IgD-negative memory B cell (primary cell): Measurements from ENCODE around the gene HK2. TPM values are rescaled to one million over a fixed set of nuclear protein-coding genes. Genes with fewer than 3 reads are reported as not detected.
"Not testable (repeated sequence)": the region's sequence is repeated elsewhere in the genome, so short reads cannot be mapped to it uniquely, and the experiment has no call there.

Experiments
- H3K27ac Mint-ChIP-seq, 3 donors: one replicate each; pipeline ENCODE4 v1.8.0; 2020 to 2022; ENCODE audit warnings: mild to moderate bottlenecking in 3 of 3, mixed read lengths in 3 of 3, moderate library complexity in 1 of 3
- H3K27me3 Mint-ChIP-seq: one replicate; pipeline ENCODE4 v1.8.0; 2021; ENCODE audit warnings: mixed read lengths
- H3K36me3 Mint-ChIP-seq: one replicate; pipeline ENCODE4 v1.8.0; 2020; ENCODE audit warnings: mild to moderate bottlenecking, mixed read lengths
- H3K4me1 Mint-ChIP-seq, 3 donors: one replicate each; pipeline ENCODE4 v1.8.0; 2020 to 2022; ENCODE audit warnings: mixed read lengths in 3 of 3, mild to moderate bottlenecking in 1 of 3
- H3K4me3 Mint-ChIP-seq, 4 donors: one replicate each; pipeline ENCODE4 v1.8.0; 2020 to 2022; ENCODE audit warnings: mild to moderate bottlenecking in 4 of 4, mixed read lengths in 4 of 4, moderate library complexity in 3 of 4
- H3K9me3 Mint-ChIP-seq, 3 donors: one replicate each; pipeline ENCODE4 v1.8.0; 2020 to 2021; ENCODE audit warnings: mixed read lengths in 3 of 3, mild to moderate bottlenecking in 1 of 3
- polyA plus RNA-seq: library from polyadenylated mRNA; unstranded; fragments of 300-500 nt; fragmentation: Illumina TruSeq; gene quantifications from one replicate; pipeline ENCODE4 v1.2.3, GENCODE V29; 2021

HK2 gene
- polyA plus RNA-seq, 1 donor from 2014 or later: 4.3 TPM

- Mint-ChIP-seq H3K9me3 (no peaks in the 10 kb centered on the region), H3K4me3 (no peak overlapping the region), H3K27ac (no peak overlapping the region), H3K36me3 (peaks cover 5% of the 10 kb centered on the region), H3K4me1 (no peaks in the 10 kb centered on the region), H3K27me3 (no peaks in the 10 kb centered on the region)
These were observed 52.3 kb downstream of the HK2 start for GRCh38 chr2:74886251-74886650.

GRCh38 chr2:74886811-74887210, 52.9 kb downstream of the HK2 start:
- no peak overlapping the region for H3K4me3 Mint-ChIP-seq
- no peaks in the 10 kb centered on the region for H3K4me1 Mint-ChIP-seq
- H3K9me3 Mint-ChIP-seq: no peaks in the 10 kb centered on the region
- H3K36me3 Mint-ChIP-seq: peaks cover 6% of the 10 kb centered on the region
- no peak overlapping the region for H3K27ac Mint-ChIP-seq
- no peaks in the 10 kb centered on the region for H3K27me3 Mint-ChIP-seq

- Mint-ChIP-seq H3K27me3 (no peaks in the 10 kb centered on the region), H3K27ac (no peak overlapping the region), H3K4me3 (no peak overlapping the region), H3K4me1 (no peaks in the 10 kb centered on the region), H3K36me3 (peaks cover 6% of the 10 kb centered on the region), H3K9me3 (no peaks in the 10 kb centered on the region)
These were observed 53.6 kb downstream of the HK2 start for GRCh38 chr2:74887445-74887951.

- Mint-ChIP-seq H3K27me3 (no peaks in the 10 kb centered on the region), H3K36me3 (peaks cover 6% of the 10 kb centered on the region), H3K27ac (peak overlapping the region in 1 of 3 donors; percentile 90), H3K4me3 (no peak overlapping the region), H3K9me3 (no peaks in the 10 kb centered on the region), H3K4me1 (no peaks in the 10 kb centered on the region)
These were observed 54.2 kb downstream of the HK2 start for GRCh38 chr2:74887960-74888700.

- H3K36me3 Mint-ChIP-seq: peaks cover 6% of the 10 kb centered on the region
- H3K27me3 Mint-ChIP-seq: no peaks in the 10 kb centered on the region
- no peaks in the 10 kb centered on the region for H3K9me3 Mint-ChIP-seq
- H3K4me1 Mint-ChIP-seq: no peaks in the 10 kb centered on the region
- no peak overlapping the region for H3K4me3 Mint-ChIP-seq
- H3K27ac Mint-ChIP-seq: no peak overlapping the region
These were observed 55.2 kb downstream of the HK2 start for GRCh38 chr2:74889159-74889558.

- H3K4me1 Mint-ChIP-seq: no peaks in the 10 kb centered on the region
- no peaks in the 10 kb centered on the region for H3K27me3 Mint-ChIP-seq
- no peak overlapping the region for H3K27ac Mint-ChIP-seq
- no peak overlapping the region for H3K4me3 Mint-ChIP-seq
- H3K9me3 Mint-ChIP-seq: peaks cover 0 to 10% (median 0%) of the 10 kb centered on the region in 3 donors
- H3K36me3 Mint-ChIP-seq: peaks cover 6% of the 10 kb centered on the region
These were observed 56.8 kb downstream of the HK2 start for GRCh38 chr2:74890711-74891110.

GRCh38 chr2:74891136-74891764, 57.3 kb downstream of the HK2 start:
- no peak overlapping the region for H3K4me3 Mint-ChIP-seq
- H3K9me3 Mint-ChIP-seq: peaks cover 0 to 10% (median 0%) of the 10 kb centered on the region in 3 donors
- H3K27ac Mint-ChIP-seq: no peak overlapping the region
- no peaks in the 10 kb centered on the region for H3K27me3 Mint-ChIP-seq
- no peaks in the 10 kb centered on the region for H3K4me1 Mint-ChIP-seq
- peaks cover 7% of the 10 kb centered on the region for H3K36me3 Mint-ChIP-seq

GRCh38 chr2:74891816-74892215, 57.9 kb downstream of the HK2 start:
- not testable (repeated sequence) for H3K9me3 Mint-ChIP-seq, H3K27me3 Mint-ChIP-seq, H3K36me3 Mint-ChIP-seq, H3K4me1 Mint-ChIP-seq, H3K4me3 Mint-ChIP-seq, H3K27ac Mint-ChIP-seq

GRCh38 chr2:74892609-74893008, 58.7 kb downstream of the HK2 start:
- H3K27me3 Mint-ChIP-seq: no peaks in the 10 kb centered on the region
- no peak overlapping the region for H3K4me3 Mint-ChIP-seq
- H3K36me3 Mint-ChIP-seq: peaks cover 9% of the 10 kb centered on the region
- H3K9me3 Mint-ChIP-seq: peaks cover 0 to 12% (median 3%) of the 10 kb centered on the region in 3 donors
- no peaks in the 10 kb centered on the region for H3K4me1 Mint-ChIP-seq
- H3K27ac Mint-ChIP-seq: no peak overlapping the region

- H3K36me3 Mint-ChIP-seq: peaks cover 7% of the 10 kb centered on the region
- H3K27me3 Mint-ChIP-seq: no peaks in the 10 kb centered on the region
- no peaks in the 10 kb centered on the region for H3K4me1 Mint-ChIP-seq
- H3K27ac Mint-ChIP-seq: no peak overlapping the region
- peaks cover 2 to 14% (median 6%) of the 10 kb centered on the region in 3 donors for H3K9me3 Mint-ChIP-seq
- no peak overlapping the region for H3K4me3 Mint-ChIP-seq
These were observed 59.4 kb downstream of the HK2 start for GRCh38 chr2:74893332-74893731.

- Mint-ChIP-seq H3K4me3 (peak overlapping the region in 1 of 4 donors; percentile 35), H3K9me3 (peaks cover 2 to 14% (median 6%) of the 10 kb centered on the region in 3 donors), H3K36me3 (peaks cover 6% of the 10 kb centered on the region), H3K27ac (no peak overlapping the region), H3K27me3 (no peaks in the 10 kb centered on the region), H3K4me1 (no peaks in the 10 kb centered on the region)
These were observed 60.5 kb downstream of the HK2 start for GRCh38 chr2:74894272-74894981.

GRCh38 chr2:74895001-74895400, 61.1 kb downstream of the HK2 start:
- Mint-ChIP-seq H3K36me3 (peaks cover 6% of the 10 kb centered on the region), H3K27me3 (no peaks in the 10 kb centered on the region), H3K27ac (no peak overlapping the region), H3K4me3 (no peak overlapping the region), H3K4me1 (no peaks in the 10 kb centered on the region), H3K9me3 (peaks cover 2 to 14% (median 6%) of the 10 kb centered on the region in 3 donors)

GRCh38 chr2:74896232-74896631, 62.3 kb downstream of the HK2 start:
- H3K4me1 Mint-ChIP-seq: no peaks in the 10 kb centered on the region
- H3K27ac Mint-ChIP-seq: no peak overlapping the region
- no peaks in the 10 kb centered on the region for H3K27me3 Mint-ChIP-seq
- H3K9me3 Mint-ChIP-seq: peaks cover 2 to 14% (median 6%) of the 10 kb centered on the region in 3 donors
- no peak overlapping the region for H3K4me3 Mint-ChIP-seq
- H3K36me3 Mint-ChIP-seq: peaks cover 6% of the 10 kb centered on the region

- not testable (repeated sequence) for H3K4me1 Mint-ChIP-seq, H3K36me3 Mint-ChIP-seq, H3K4me3 Mint-ChIP-seq, H3K9me3 Mint-ChIP-seq, H3K27ac Mint-ChIP-seq, H3K27me3 Mint-ChIP-seq
These were observed 66.3 kb downstream of the HK2 start for GRCh38 chr2:74900225-74900624.

- Mint-ChIP-seq H3K4me3 (no peak overlapping the region), H3K36me3 (no peaks in the 10 kb centered on the region), H3K27ac (peak overlapping the region in 1 of 3 donors; percentile 90), H3K27me3 (no peaks in the 10 kb centered on the region), H3K9me3 (peaks cover 4 to 8% (median 6%) of the 10 kb centered on the region in 3 donors), H3K4me1 (no peaks in the 10 kb centered on the region)
These were observed 68.4 kb downstream of the HK2 start for GRCh38 chr2:74902281-74902860.
